GM23338 (cell line): ENCODE measurements around the gene AIG1. TPM values are rescaled to one million over a fixed set of nuclear protein-coding genes. Genes with fewer than 3 reads are reported as not detected.

Source experiments
- ATAC-seq: fragments of 200-7000 bp; cut with Tn5 transposase; 3 replicates; pipeline ENCODE4 v1.9.1; 2020
- DNase-seq: peaks from one replicate; pipeline ENCODE4 v3.0.0-alpha.2; 2015; ENCODE audit warnings: low spot score
- H2AFZ ChIP-seq: fragments of 200-600 bp; sonication (generic); 2 replicates; pipeline ENCODE4 v1.8.0; 2016; ENCODE audit warnings: antibody characterized with exemption, mild to moderate bottlenecking, moderate library complexity
- H3F3A ChIP-seq: fragments of 200-600 bp; sonication (generic); replicated peaks from 2 replicates; pipeline ENCODE4 v1.8.0; 2017; ENCODE audit warnings: antibody characterized with exemption, mixed run types, low read depth
- H3K27ac ChIP-seq: fragments of 200-600 bp; sonication (generic); 2 replicates; pipeline ENCODE4 v1.6.1; 2016; ENCODE audit warnings: low read depth
- H3K27me3 ChIP-seq: fragments of 200-600 bp; sonication (generic); 2 replicates; pipeline ENCODE4 v1.8.0; 2016; ENCODE audit warnings: mild to moderate bottlenecking, mixed run types, moderate library complexity; ENCODE audit not compliant: insufficient read depth
- H3K36me3 ChIP-seq: fragments of 200-600 bp; sonication (generic); 2 replicates; pipeline ENCODE4 v1.8.0; 2016; ENCODE audit warnings: mild to moderate bottlenecking; ENCODE audit not compliant: insufficient read depth
- H3K4me1 ChIP-seq: fragments of 200-600 bp; sonication (generic); 2 replicates; pipeline ENCODE4 v1.8.0; 2016; ENCODE audit warnings: mild to moderate bottlenecking, moderate library complexity; ENCODE audit not compliant: insufficient read depth
- H3K4me2 ChIP-seq: fragments of 200-600 bp; sonication (generic); 2 replicates; pipeline ENCODE4 v1.7.1; 2017; ENCODE audit warnings: mixed run types
- H3K4me3 ChIP-seq: fragments of 200-600 bp; sonication (generic); 2 replicates; pipeline ENCODE4 v1.6.1; 2016; ENCODE audit warnings: mixed run types
- H3K79me2 ChIP-seq: fragments of 200-600 bp; sonication (generic); replicated peaks from 2 replicates; pipeline ENCODE4 v1.8.0; 2017; ENCODE audit warnings: mild to moderate bottlenecking; ENCODE audit not compliant: insufficient read depth
- H3K9me2 ChIP-seq: fragments of 200-600 bp; sonication (generic); 2 replicates; pipeline ENCODE4 v1.8.0; 2017; ENCODE audit not compliant: insufficient read depth
- H4K20me1 ChIP-seq: fragments of 200-600 bp; sonication (generic); replicated peaks from 2 replicates; pipeline ENCODE4 v1.8.0; 2017; ENCODE audit warnings: mild to moderate bottlenecking; ENCODE audit not compliant: insufficient read depth
- H3K27ac Mint-ChIP-seq: 2 replicates; pipeline ENCODE4 v1.8.0; 2020; ENCODE audit warnings: inconsistent platforms, mild to moderate bottlenecking, moderate library complexity, mixed read lengths
- H3K27me3 Mint-ChIP-seq: 3 replicates; pipeline ENCODE4 v1.8.0; 2022; ENCODE audit warnings: low read depth, mild to moderate bottlenecking, moderate library complexity, mixed read lengths, inconsistent platforms; ENCODE audit not compliant: insufficient read depth, poor library complexity
- H3K36me3 Mint-ChIP-seq: 3 replicates; pipeline ENCODE4 v1.8.0; 2021; ENCODE audit warnings: low read depth, mild to moderate bottlenecking, inconsistent platforms, moderate library complexity, mixed read lengths
- H3K4me1 Mint-ChIP-seq: 3 replicates; pipeline ENCODE4 v1.8.0; 2020; ENCODE audit warnings: mild to moderate bottlenecking, inconsistent platforms, mixed read lengths
- H3K4me3 Mint-ChIP-seq: 3 replicates; pipeline ENCODE4 v1.8.0; 2021; ENCODE audit warnings: moderate library complexity, mild to moderate bottlenecking, inconsistent platforms, mixed read lengths
- H3K9me3 Mint-ChIP-seq: 3 replicates; pipeline ENCODE4 v1.8.0; 2020; ENCODE audit warnings: moderate library complexity, mild to moderate bottlenecking, inconsistent platforms, mixed read lengths
- CTCF ChIP-seq, 2 experiments: fragments of 200-600 bp in 1 of 2; sonication (generic) in 1 of 2; conservative IDR thresholded peaks; 2 replicates each; pipeline versions ENCODE4 v1.5.1 to v1.6.1; 2016 to 2017; ENCODE audit warnings: antibody characterized with exemption in 2 of 2, low read depth in 2 of 2, mild to moderate bottlenecking in 2 of 2, moderate library complexity in 1 of 2
- EZH2phosphoT487 ChIP-seq: fragments of 200-600 bp; sonication (generic); IDR thresholded peaks from one replicate; pipeline ENCODE4 v1.8.1; 2018; ENCODE audit warnings: antibody characterized with exemption; ENCODE audit not compliant: unreplicated experiment
- JUNB ChIP-seq: IDR thresholded peaks from one replicate; pipeline ENCODE4 v1.6.1; 2016; ENCODE audit warnings: antibody characterized with exemption; ENCODE audit not compliant: unreplicated experiment
- NANOG ChIP-seq: IDR thresholded peaks from 2 replicates; pipeline ENCODE4 v1.6.1; 2016; ENCODE audit warnings: antibody characterized with exemption, borderline replicate concordance
- POLR2AphosphoS5 ChIP-seq: IDR thresholded peaks from 2 replicates; pipeline ENCODE4 v1.6.1; 2016; ENCODE audit warnings: antibody characterized with exemption, low read depth
- REST ChIP-seq: IDR thresholded peaks from one replicate; pipeline ENCODE4 v1.6.1; 2018; ENCODE audit warnings: antibody characterized with exemption; ENCODE audit not compliant: unreplicated experiment
- STAT1 ChIP-seq: IDR thresholded peaks from one replicate; pipeline ENCODE4 v1.6.1; 2016; ENCODE audit warnings: antibody characterized with exemption; ENCODE audit not compliant: unreplicated experiment
- ZNF114 ChIP-seq: fragments of 250-450 bp; sonication (Bioruptor Pico); IDR thresholded peaks from 2 replicates; pipeline ENCODE4 v1.5.0; 2020; ENCODE audit warnings: mild to moderate bottlenecking, moderate library complexity
- ZNF331 ChIP-seq: fragments of 250-450 bp; sonication (Bioruptor Pico); IDR thresholded peaks from 2 replicates; pipeline ENCODE4 v1.5.0; 2020; ENCODE audit warnings: low read depth, mild to moderate bottlenecking, moderate library complexity
- ZNF462 ChIP-seq: fragments of 250-450 bp; sonication (Bioruptor Pico); IDR thresholded peaks from 2 replicates; pipeline ENCODE4 v1.5.0; 2020; ENCODE audit warnings: mild to moderate bottlenecking, moderate library complexity
- polyA plus RNA-seq: library from polyadenylated mRNA; unstranded; fragments of >200 nt; fragmentation: Nextera tagmentation; extraction: Ambion mirVana; gene quantifications from 2 replicates; pipeline ENCODE4 v1.2.1, GENCODE V29; 2016
- total RNA-seq: library from RNA; depleted of rRNA; stranded (reverse); fragments of >200 nt; shearing (Covaris generic); gene quantifications from 2 replicates; pipeline ENCODE4 v1.2.3, GENCODE V29; 2014

AIG1 gene
- total and polyA plus RNA-seq, 2 experiments from 2014 or later: 65.2 to 88.4 TPM

GRCh38 chr6:143064271-143064670 lies 3.6 kb downstream of the AIG1 start:
- no peak for TF ChIP-seq ZNF462 (CRISPR knock-in tag)
- TF ChIP-seq ZNF114 (CRISPR knock-in tag): no peak
- TF ChIP-seq JUNB: no peak
- no peak for TF ChIP-seq EZH2phosphoT487
- TF ChIP-seq REST: no peak
- no peak for TF ChIP-seq POLR2AphosphoS5
- TF ChIP-seq NANOG: no peak
- no peak for TF ChIP-seq ZNF331 (CRISPR knock-in tag)
- TF ChIP-seq CTCF (conservative IDR thresholded peaks at IDR 0.05; ENCODE audit: low read depth in 2 of 2): no peak
- TF ChIP-seq STAT1: no peak
- H3K9me3 Mint-ChIP-seq: no peaks in the 10 kb centered on the region
- peak overlapping the region; percentile 80; the same call in 1 of the 2 replicates for H3K4me2 ChIP-seq

More at GRCh38 chr6:143064271-143064670, 3.6 kb downstream of the AIG1 start:
- peaks cover 4% of the 10 kb centered on the region for H3K27me3 Mint-ChIP-seq
- Histone ChIP-seq H3K79me2 (peaks cover 56% of the 10 kb centered on the region), H3F3A (no peaks in the 10 kb centered on the region), H4K20me1 (no peaks in the 10 kb centered on the region), H3K27ac (peak overlapping the region; percentile 91; the same call in 1 of the 2 replicates), H2AFZ (no peak overlapping the region), H3K36me3 (no peaks in the 10 kb centered on the region), H3K27me3 (no peaks in the 10 kb centered on the region), H3K4me1 (peaks cover 41% of the 10 kb centered on the region), H3K9me2 (no peaks in the 10 kb centered on the region), H3K4me3 (0 out of 2 replicates have a peak overlapping the region, but pooled peaks have one; percentile 4)
- H3K36me3 Mint-ChIP-seq: peaks cover 9% of the 10 kb centered on the region; the same call in 2 of the 3 replicates
- H3K4me1 Mint-ChIP-seq: peaks cover 61% of the 10 kb centered on the region
- ATAC-seq (no peak), DNase-seq (no peak)
- H3K27ac Mint-ChIP-seq: peak overlapping the region; percentile 3; the same call in 1 of the 2 replicates
- no peak overlapping the region for H3K4me3 Mint-ChIP-seq
